ENCODE measurements around the gene BASP1.

The BASP1 gene

DNA sequence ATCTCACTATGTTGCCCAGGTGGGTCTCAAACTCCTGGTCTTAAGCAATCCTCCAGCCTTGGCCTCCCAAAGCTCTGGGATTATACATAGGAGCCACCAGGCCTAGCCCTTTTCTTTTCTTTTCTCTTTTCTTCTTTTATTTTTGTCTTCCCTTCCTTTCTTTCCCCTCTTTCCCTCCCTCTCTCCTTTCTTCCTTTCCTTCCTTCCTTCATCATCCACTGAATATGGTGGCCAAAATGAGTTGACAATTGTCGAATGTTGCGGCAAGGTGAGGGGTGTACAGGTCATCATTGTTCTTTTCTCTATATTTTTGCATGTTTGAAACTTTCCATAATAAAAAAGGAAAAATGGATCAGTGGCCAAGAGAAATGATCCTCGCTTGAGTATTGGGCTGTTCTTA, 32.1 kb upstream of the BASP1 start:
- Histone ChIP-seq H3K27ac (ENCODE audit: low read depth, low read length) (no peak overlapping the region), H4K12ac (ENCODE audit: low read depth, low read length) (no peak overlapping the region), H2BK120ac (ENCODE audit: insufficient read depth, low read length, poor library complexity) (no peak overlapping the region), H4K91ac (ENCODE audit: low read depth, low read length) (no peak overlapping the region), H3K23ac (ENCODE audit: low read length) (no peak overlapping the region), H2BK5ac (ENCODE audit: low read depth, low read length, poor library complexity) (no peak overlapping the region), H2BK12ac (ENCODE audit: low read length) (no peak overlapping the region), H3K79me2 (ENCODE audit: control insufficient read depth, insufficient read depth, low read length, poor library complexity) (no peaks in the 10 kb centered on the region), H3K14ac (ENCODE audit: low read length) (no peak overlapping the region), H2AK5ac (ENCODE audit: low read length) (no peak overlapping the region), H3K4me2 (ENCODE audit: low read length) (no peak overlapping the region), H3K9ac (ENCODE audit: low read length) (no peak overlapping the region), H3K4me3 (ENCODE audit: low read depth, low read length) (no peak overlapping the region), H3K79me1 (ENCODE audit: low read length) (peaks cover 7% of the 10 kb centered on the region), H2AFZ (ENCODE audit: insufficient read depth, low read length, poor library complexity) (no peak overlapping the region), H3K4me1 (ENCODE audit: control insufficient read depth in 1 of 2, insufficient read depth in 2 of 2, low read length in 2 of 2) (peaks cover 8 to 17% of the 10 kb centered on the region in 2 experiments), H3K27me3 (ENCODE audit: insufficient read depth, low read length) (no peaks in the 10 kb centered on the region), H4K8ac (ENCODE audit: low read depth, low read length) (no peak overlapping the region), H3K36me3 (ENCODE audit: control insufficient read depth in 1 of 2, insufficient read depth in 2 of 2, low read length in 2 of 2) (no peaks in the 10 kb centered on the region), H3K9me3 (ENCODE audit: insufficient read depth, low read depth, low read length) (no peaks in the 10 kb centered on the region), H3K18ac (ENCODE audit: low read length) (no peak overlapping the region), H3K4ac (ENCODE audit: low read depth, low read length) (no peak overlapping the region)
- DNase-seq = no peak
- no CpG with 5 or more reads among the region's 3 CpGs for WGBS (ENCODE audit: extremely low coverage, insufficient coverage, insufficient read length)

DNA sequence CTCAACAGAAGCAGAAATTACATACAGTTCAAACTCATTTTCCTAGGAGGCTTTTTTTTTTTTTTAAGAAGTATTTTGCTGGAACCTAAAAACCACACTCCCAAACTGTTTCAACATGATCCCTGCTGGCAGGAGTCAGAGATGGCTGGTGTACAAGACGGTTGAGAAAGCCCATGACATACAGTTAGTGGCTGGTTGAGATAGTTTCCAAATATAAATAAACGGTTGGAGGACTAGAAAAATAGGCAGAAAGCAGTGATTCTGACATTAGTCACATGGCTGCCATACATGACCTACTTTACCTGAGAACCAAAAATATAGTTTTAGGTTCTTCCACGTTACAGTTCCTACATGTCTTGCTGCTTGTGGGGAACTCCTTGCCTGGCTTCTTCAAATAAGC, 31.7 kb upstream of the BASP1 start:
- H3K23ac ChIP-seq (ENCODE audit: low read length) = no peak overlapping the region

DNA sequence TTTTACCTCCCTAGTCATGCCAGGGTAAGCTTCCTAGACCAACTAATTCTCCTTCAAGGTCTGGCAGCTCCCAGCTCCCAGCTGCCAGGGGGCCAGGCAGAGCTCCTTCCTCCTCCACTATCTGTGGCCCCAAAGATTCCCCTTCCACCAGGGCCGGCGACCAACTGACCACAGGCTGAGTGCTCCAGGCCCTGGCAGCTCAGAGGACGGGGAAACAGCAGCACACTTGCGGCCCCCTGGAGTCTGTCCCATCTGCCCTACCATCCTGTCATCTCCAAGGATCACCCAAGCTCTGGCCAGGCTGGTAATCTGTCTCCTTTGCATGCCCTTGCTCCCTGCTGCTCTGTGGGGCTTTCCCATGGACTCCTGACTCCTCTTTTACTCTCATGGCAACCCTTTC, 31.2 kb upstream of the BASP1 start:
- no peaks in the 10 kb centered on the region for H3K9me3 ChIP-seq (ENCODE audit: insufficient read depth, low read depth, low read length)
- H3K4me1 ChIP-seq (ENCODE audit: control insufficient read depth in 1 of 2, insufficient read depth in 2 of 2, low read length in 2 of 2) = peaks cover 6 to 10% of the 10 kb centered on the region in 2 experiments
- H3K27me3 ChIP-seq (ENCODE audit: insufficient read depth, low read length) = no peaks in the 10 kb centered on the region
- H2AFZ ChIP-seq (ENCODE audit: insufficient read depth, low read length, poor library complexity) = no peak overlapping the region
- WGBS (ENCODE audit: extremely low coverage, insufficient coverage, insufficient read length) = no CpG with 5 or more reads among the region's 4 CpGs
- DNase-seq = no peak
- no peak overlapping the region for H3K27ac ChIP-seq (ENCODE audit: low read depth, low read length)
- no peak overlapping the region for H3K18ac ChIP-seq (ENCODE audit: low read length)
- H2BK120ac ChIP-seq (ENCODE audit: insufficient read depth, low read length, poor library complexity) = no peak overlapping the region
- H3K79me2 ChIP-seq (ENCODE audit: control insufficient read depth, insufficient read depth, low read length, poor library complexity) = no peaks in the 10 kb centered on the region
- H3K14ac ChIP-seq (ENCODE audit: low read length) = no peak overlapping the region
- H2BK12ac ChIP-seq (ENCODE audit: low read length) = no peak overlapping the region
- H3K79me1 ChIP-seq (ENCODE audit: low read length) = peaks cover 5% of the 10 kb centered on the region
- H3K9ac ChIP-seq (ENCODE audit: low read length) = no peak overlapping the region
- no peak overlapping the region for H4K8ac ChIP-seq (ENCODE audit: low read depth, low read length)
- H4K91ac ChIP-seq (ENCODE audit: low read depth, low read length) = no peak overlapping the region
- H3K4me2 ChIP-seq (ENCODE audit: low read length) = no peak overlapping the region
- H3K4me3 ChIP-seq (ENCODE audit: low read depth, low read length) = no peak overlapping the region
- H4K12ac ChIP-seq (ENCODE audit: low read depth, low read length) = no peak overlapping the region
- no peak overlapping the region for H2BK5ac ChIP-seq (ENCODE audit: low read depth, low read length, poor library complexity)
- no peak overlapping the region for H2AK5ac ChIP-seq (ENCODE audit: low read length)
- no peak overlapping the region for H3K23ac ChIP-seq (ENCODE audit: low read length)
- no peak overlapping the region for H3K4ac ChIP-seq (ENCODE audit: low read depth, low read length)
- no peaks in the 10 kb centered on the region for H3K36me3 ChIP-seq (ENCODE audit: control insufficient read depth in 1 of 2, insufficient read depth in 2 of 2, low read length in 2 of 2)

More for the DNA sequence above, 31.7 kb upstream of the BASP1 start:
- Histone ChIP-seq H4K12ac (ENCODE audit: low read depth, low read length) (no peak overlapping the region), H2BK120ac (ENCODE audit: insufficient read depth, low read length, poor library complexity) (no peak overlapping the region), H3K4me1 (ENCODE audit: control insufficient read depth in 1 of 2, insufficient read depth in 2 of 2, low read length in 2 of 2) (peaks cover 4 to 13% of the 10 kb centered on the region in 2 experiments), H3K4me3 (ENCODE audit: low read depth, low read length) (no peak overlapping the region), H2BK5ac (ENCODE audit: low read depth, low read length, poor library complexity) (no peak overlapping the region), H3K79me1 (ENCODE audit: low read length) (peaks cover 5% of the 10 kb centered on the region), H3K79me2 (ENCODE audit: control insufficient read depth, insufficient read depth, low read length, poor library complexity) (no peaks in the 10 kb centered on the region), H3K18ac (ENCODE audit: low read length) (no peak overlapping the region), H2BK12ac (ENCODE audit: low read length) (no peak overlapping the region), H4K8ac (ENCODE audit: low read depth, low read length) (no peak overlapping the region), H3K27ac (ENCODE audit: low read depth, low read length) (no peak overlapping the region), H3K27me3 (ENCODE audit: insufficient read depth, low read length) (no peaks in the 10 kb centered on the region), H3K9me3 (ENCODE audit: insufficient read depth, low read depth, low read length) (no peaks in the 10 kb centered on the region), H3K4ac (ENCODE audit: low read depth, low read length) (no peak overlapping the region), H3K4me2 (ENCODE audit: low read length) (no peak overlapping the region), H3K9ac (ENCODE audit: low read length) (no peak overlapping the region), H2AFZ (ENCODE audit: insufficient read depth, low read length, poor library complexity) (no peak overlapping the region), H2AK5ac (ENCODE audit: low read length) (no peak overlapping the region), H3K14ac (ENCODE audit: low read length) (no peak overlapping the region), H4K91ac (ENCODE audit: low read depth, low read length) (no peak overlapping the region), H3K36me3 (ENCODE audit: control insufficient read depth in 1 of 2, insufficient read depth in 2 of 2, low read length in 2 of 2) (no peaks in the 10 kb centered on the region)
- WGBS (ENCODE audit: extremely low coverage, insufficient coverage, insufficient read length) = no CpG with 5 or more reads among the region's 3 CpGs
- DNase-seq = peak in 1 of 2 donors; percentile 35

- no peak overlapping the region for H3K4me2 ChIP-seq (ENCODE audit: low read length)
- H3K14ac ChIP-seq (ENCODE audit: low read length) = peak overlapping the region; percentile 19
- H3K23ac ChIP-seq (ENCODE audit: low read length) = no peak overlapping the region
- H3K9me3 ChIP-seq (ENCODE audit: insufficient read depth, low read depth, low read length) = no peaks in the 10 kb centered on the region
- H3K4me1 ChIP-seq (ENCODE audit: control insufficient read depth in 1 of 2, insufficient read depth in 2 of 2, low read length in 2 of 2) = peaks cover 4 to 6% of the 10 kb centered on the region in 2 experiments
- H3K4me3 ChIP-seq (ENCODE audit: low read depth, low read length) = no peak overlapping the region
- no peak overlapping the region for H2BK5ac ChIP-seq (ENCODE audit: low read depth, low read length, poor library complexity)
- peak overlapping the region; percentile 47 for H2BK12ac ChIP-seq (ENCODE audit: low read length)
- no peak overlapping the region for H2AFZ ChIP-seq (ENCODE audit: insufficient read depth, low read length, poor library complexity)
- peak in 1 of 2 donors; percentile 21 for DNase-seq
- H3K27me3 ChIP-seq (ENCODE audit: insufficient read depth, low read length) = no peaks in the 10 kb centered on the region
- H3K79me2 ChIP-seq (ENCODE audit: control insufficient read depth, insufficient read depth, low read length, poor library complexity) = no peaks in the 10 kb centered on the region
- H3K36me3 ChIP-seq (ENCODE audit: control insufficient read depth in 1 of 2, insufficient read depth in 2 of 2, low read length in 2 of 2) = no peaks in the 10 kb centered on the region
- H3K4ac ChIP-seq (ENCODE audit: low read depth, low read length) = no peak overlapping the region
- no peak overlapping the region for H4K8ac ChIP-seq (ENCODE audit: low read depth, low read length)
- H3K9ac ChIP-seq (ENCODE audit: low read length) = no peak overlapping the region
- H4K91ac ChIP-seq (ENCODE audit: low read depth, low read length) = no peak overlapping the region
- H4K12ac ChIP-seq (ENCODE audit: low read depth, low read length) = no peak overlapping the region
- H2AK5ac ChIP-seq (ENCODE audit: low read length) = no peak overlapping the region
- peak overlapping the region; percentile 53 for H2BK120ac ChIP-seq (ENCODE audit: insufficient read depth, low read length, poor library complexity)
- no peak overlapping the region for H3K27ac ChIP-seq (ENCODE audit: low read depth, low read length)
- H3K18ac ChIP-seq (ENCODE audit: low read length) = peak overlapping the region; percentile 47
- no CpG with 5 or more reads among the region's 7 CpGs for WGBS (ENCODE audit: extremely low coverage, insufficient coverage, insufficient read length)
- peaks cover 2% of the 10 kb centered on the region for H3K79me1 ChIP-seq (ENCODE audit: low read length)
Measured at GRCh38 chr5:17187011-17187785, 30.2 kb upstream of the BASP1 start.
